ENCODE measurements around the gene CYTH2. TPM values are rescaled to one million over a fixed set of nuclear protein-coding genes. Genes with fewer than 3 reads are reported as not detected.

Gene CYTH2, protein sequence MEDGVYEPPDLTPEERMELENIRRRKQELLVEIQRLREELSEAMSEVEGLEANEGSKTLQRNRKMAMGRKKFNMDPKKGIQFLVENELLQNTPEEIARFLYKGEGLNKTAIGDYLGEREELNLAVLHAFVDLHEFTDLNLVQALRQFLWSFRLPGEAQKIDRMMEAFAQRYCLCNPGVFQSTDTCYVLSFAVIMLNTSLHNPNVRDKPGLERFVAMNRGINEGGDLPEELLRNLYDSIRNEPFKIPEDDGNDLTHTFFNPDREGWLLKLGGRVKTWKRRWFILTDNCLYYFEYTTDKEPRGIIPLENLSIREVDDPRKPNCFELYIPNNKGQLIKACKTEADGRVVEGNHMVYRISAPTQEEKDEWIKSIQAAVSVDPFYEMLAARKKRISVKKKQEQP
- 10 to 100 TPM; 44.3 to 55.1 (median 54.8) TPM for polyA plus RNA-seq
- long read RNA-seq, donor 1, full-length matches to known transcripts = 21 of 45 reads
- long read RNA-seq, donor 1, partial matches to known transcripts = 24 of 45 reads
- long read RNA-seq, donor 1, other reads (novel, unspliced or antisense) = 0 of 45 reads
- long read RNA-seq, donor 2, full-length matches to known transcripts = 5 of 5 reads
- long read RNA-seq, donor 2, partial matches to known transcripts = 0 of 5 reads
- long read RNA-seq, donor 2, other reads (novel, unspliced or antisense) = 0 of 5 reads
- long read RNA-seq, donor 3, full-length matches to known transcripts = 6 of 17 reads
- long read RNA-seq, donor 3, partial matches to known transcripts = 11 of 17 reads
- long read RNA-seq, donor 3, other reads (novel, unspliced or antisense) = 0 of 17 reads
- long read RNA-seq, donor 4 = 0 reads
- long read RNA-seq, donor 5, partial matches to known transcripts = 0 of 1 reads
- long read RNA-seq, donor 5, other reads (novel, unspliced or antisense) = 0 of 1 reads
- long read RNA-seq, donor 6, full-length matches to known transcripts = 7 of 15 reads
- long read RNA-seq, donor 6, partial matches to known transcripts = 8 of 15 reads
- long read RNA-seq, donor 6, other reads (novel, unspliced or antisense) = 0 of 15 reads
- long read RNA-seq, donor 7, full-length matches to known transcripts = 10 of 21 reads
- long read RNA-seq, donor 7, partial matches to known transcripts = 11 of 21 reads
- long read RNA-seq, donor 7, other reads (novel, unspliced or antisense) = 0 of 21 reads
- long read RNA-seq, donor 8, full-length matches to known transcripts = 3 of 3 reads
- long read RNA-seq, donor 8, partial matches to known transcripts = 0 of 3 reads
- long read RNA-seq, donor 8, other reads (novel, unspliced or antisense) = 0 of 3 reads
- long read RNA-seq, donor 9, full-length matches to known transcripts = 2 of 2 reads
- long read RNA-seq, donor 9, partial matches to known transcripts = 0 of 2 reads
- long read RNA-seq, donor 9, other reads (novel, unspliced or antisense) = 0 of 2 reads
- long read RNA-seq, donor 10, full-length matches to known transcripts = 25 of 37 reads
- long read RNA-seq, donor 10, partial matches to known transcripts = 12 of 37 reads
- long read RNA-seq, donor 10, other reads (novel, unspliced or antisense) = 0 of 37 reads

- FAIRE-seq (no peak), DNase-seq (peak; percentile 79 to 90)
- H3K4me1 ChIP-seq (ENCODE audit: control insufficient read depth in 3 of 3, insufficient read depth in 2 of 3, low read depth in 1 of 3, low read length in 2 of 3) = peaks cover 4 to 13% (median 8%) of the 10 kb centered on the region in 3 donors
- no peaks in the 10 kb centered on the region for H3K9me3 ChIP-seq (ENCODE audit: control insufficient read depth in 2 of 2, insufficient read depth in 1 of 2, low read depth in 1 of 2, low read length in 1 of 2)
- 0 to 1% (median 0%) methylated on average over 43 to 66 of the region's 66 CpGs for WGBS, 3 donors
- peaks cover 5 to 45% (median 18%) of the 10 kb centered on the region in 3 donors for H3K36me3 ChIP-seq (ENCODE audit: control insufficient read depth in 3 of 3, insufficient read depth in 2 of 3, low read depth in 1 of 3, low read length in 3 of 3)
- H3K27me3 ChIP-seq (ENCODE audit: control insufficient read depth in 3 of 3, insufficient read depth in 3 of 3, low read length in 3 of 3) = peaks cover 0 to 3% (median 0%) of the 10 kb centered on the region in 3 donors
- H3K4me3 ChIP-seq (ENCODE audit: low read depth in 1 of 3, low read length in 3 of 3) = peak within 1 kb of the TSS; percentile 81 to 90 (median 83)
- H3K27ac ChIP-seq (ENCODE audit: low read depth in 1 of 3, low read length in 2 of 3) = peak within 1 kb of the TSS; percentile 89 to 95 (median 94)
Observed at GRCh38 chr19:48469289-48469881, at the start of gene CYTH2. TSS of gene CYTH2 (plus strand) at chr19:48469369. CDS start at chr19:48469508, 139 bp downstream.

DNA sequence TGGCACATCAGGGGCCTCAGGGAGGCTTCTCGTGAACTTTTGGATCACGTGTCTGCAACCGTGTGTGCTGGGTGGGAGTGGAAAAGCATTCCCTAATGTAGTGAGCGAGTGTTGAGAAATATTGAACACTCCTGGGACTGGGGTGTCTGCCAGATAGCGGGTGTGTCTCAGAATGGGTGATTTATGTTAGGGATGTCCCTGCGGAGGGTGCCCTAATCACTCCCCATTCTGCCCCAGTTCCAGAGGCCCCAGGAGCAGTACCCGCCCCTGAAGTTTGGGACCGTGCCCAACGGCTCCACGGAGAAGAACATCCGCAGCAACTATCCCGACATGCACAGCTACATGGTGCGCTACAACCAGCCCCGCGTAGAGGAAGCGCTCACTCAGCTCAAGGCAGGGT, 47.6 kb upstream of the CYTH2 start:
- no peaks in the 10 kb centered on the region for H3K27me3 ChIP-seq (ENCODE audit: control insufficient read depth in 3 of 3, insufficient read depth in 3 of 3, low read length in 3 of 3)
- FAIRE-seq = no peak
- no peak for DNase-seq
- no peak overlapping the region for H3K27ac ChIP-seq (ENCODE audit: low read depth in 1 of 3, low read length in 2 of 3)
- WGBS, 3 donors = 52 to 72% (median 54%) methylated on average over 16 of the region's 16 CpGs
- H3K36me3 ChIP-seq (ENCODE audit: control insufficient read depth in 3 of 3, insufficient read depth in 2 of 3, low read depth in 1 of 3, low read length in 3 of 3) = no peaks in the 10 kb centered on the region
- peaks cover 0 to 8% (median 0%) of the 10 kb centered on the region in 3 donors for H3K4me1 ChIP-seq (ENCODE audit: control insufficient read depth in 3 of 3, insufficient read depth in 2 of 3, low read depth in 1 of 3, low read length in 2 of 3)
- H3K4me3 ChIP-seq (ENCODE audit: low read depth in 1 of 3, low read length in 3 of 3) = no peak overlapping the region
- no peaks in the 10 kb centered on the region for H3K9me3 ChIP-seq (ENCODE audit: control insufficient read depth in 2 of 2, insufficient read depth in 1 of 2, low read depth in 1 of 2, low read length in 1 of 2)

DNA sequence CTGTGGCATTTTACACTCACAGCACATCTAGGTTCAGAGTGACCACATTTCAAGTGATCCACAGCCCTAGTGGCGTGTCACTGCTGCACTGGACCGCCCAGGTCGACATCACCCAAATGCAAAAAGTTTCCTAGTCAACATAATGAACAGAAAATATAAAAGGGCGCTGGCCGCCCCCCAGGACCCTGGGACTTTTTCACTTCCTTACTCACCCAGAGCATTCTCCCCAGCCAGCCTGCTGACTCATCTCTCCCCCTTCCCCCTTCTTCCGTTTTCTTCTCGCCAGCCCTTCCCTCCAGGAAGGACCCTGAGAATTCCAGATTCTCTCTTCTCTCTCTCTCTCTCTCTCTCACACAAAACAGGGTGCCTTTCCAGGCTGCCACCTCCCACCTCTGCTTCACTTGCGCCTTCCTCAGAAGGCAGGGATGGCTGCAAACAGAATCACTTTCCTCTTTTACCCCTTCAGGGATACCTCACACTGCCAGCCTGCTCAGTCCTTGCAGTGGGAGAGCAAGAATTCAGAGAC, 44.4 kb upstream of the CYTH2 start:
- WGBS, 3 donors = 29 to 35% (median 30%) methylated on average over 8 of the region's 8 CpGs
- FAIRE-seq (no peak), DNase-seq (peak in 1 of 2 donors; percentile 15)
- no peaks in the 10 kb centered on the region for H3K36me3 ChIP-seq (ENCODE audit: control insufficient read depth in 3 of 3, insufficient read depth in 2 of 3, low read depth in 1 of 3, low read length in 3 of 3)
- no peak overlapping the region for H3K4me3 ChIP-seq (ENCODE audit: low read depth in 1 of 3, low read length in 3 of 3)
- no peaks in the 10 kb centered on the region for H3K4me1 ChIP-seq (ENCODE audit: control insufficient read depth in 3 of 3, insufficient read depth in 2 of 3, low read depth in 1 of 3, low read length in 2 of 3)
- peak overlapping the region in 1 of 3 donors; percentile 8 for H3K27ac ChIP-seq (ENCODE audit: low read depth in 1 of 3, low read length in 2 of 3)
- H3K27me3 ChIP-seq (ENCODE audit: control insufficient read depth in 3 of 3, insufficient read depth in 3 of 3, low read length in 3 of 3) = no peaks in the 10 kb centered on the region
- H3K9me3 ChIP-seq (ENCODE audit: control insufficient read depth in 2 of 2, insufficient read depth in 1 of 2, low read depth in 1 of 2, low read length in 1 of 2) = no peaks in the 10 kb centered on the region

GRCh38 chr19:48428670-48429069, 40.5 kb upstream of the CYTH2 start:
- WGBS, 3 donors = 83 to 97% (median 96%) methylated on average over 1 of the region's 1 CpG
- Histone ChIP-seq H3K4me3 (ENCODE audit: low read depth in 1 of 3, low read length in 3 of 3) (no peak overlapping the region), H3K36me3 (ENCODE audit: control insufficient read depth in 3 of 3, insufficient read depth in 2 of 3, low read depth in 1 of 3, low read length in 3 of 3) (no peaks in the 10 kb centered on the region), H3K27ac (ENCODE audit: low read depth in 1 of 3, low read length in 2 of 3) (no peak overlapping the region), H3K4me1 (ENCODE audit: control insufficient read depth in 3 of 3, insufficient read depth in 2 of 3, low read depth in 1 of 3, low read length in 2 of 3) (no peaks in the 10 kb centered on the region), H3K9me3 (ENCODE audit: control insufficient read depth in 2 of 2, insufficient read depth in 1 of 2, low read depth in 1 of 2, low read length in 1 of 2) (no peaks in the 10 kb centered on the region), H3K27me3 (ENCODE audit: control insufficient read depth in 3 of 3, insufficient read depth in 3 of 3, low read length in 3 of 3) (no peaks in the 10 kb centered on the region)
- FAIRE-seq (no peak), DNase-seq (no peak)

DNA sequence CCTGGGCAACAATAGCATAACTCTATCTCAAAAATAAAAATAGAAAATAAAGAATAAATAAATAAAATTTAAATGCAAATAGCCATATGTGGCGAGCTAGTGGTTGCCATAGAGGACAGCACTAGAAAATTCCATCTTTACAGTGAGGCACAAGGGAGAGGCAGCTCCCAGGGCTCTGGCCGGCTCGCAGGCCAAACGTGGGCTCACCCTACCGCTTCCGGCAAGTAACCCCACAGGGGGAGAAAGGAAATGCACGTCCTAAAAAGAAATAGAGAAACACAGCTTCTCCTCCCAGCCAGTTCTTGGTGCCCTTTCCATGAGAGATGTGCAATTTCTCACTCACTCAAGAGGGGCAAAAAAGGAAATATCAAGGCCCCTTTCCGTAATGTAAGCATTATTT, 35.8 kb upstream of the CYTH2 start:
- no peak for FAIRE-seq
- Histone ChIP-seq H3K27me3 (ENCODE audit: control insufficient read depth in 3 of 3, insufficient read depth in 3 of 3, low read length in 3 of 3) (peaks cover 0 to 9% (median 6%) of the 10 kb centered on the region in 3 donors), H3K4me1 (ENCODE audit: control insufficient read depth in 3 of 3, insufficient read depth in 2 of 3, low read depth in 1 of 3, low read length in 2 of 3) (no peaks in the 10 kb centered on the region), H3K9me3 (ENCODE audit: control insufficient read depth in 2 of 2, insufficient read depth in 1 of 2, low read depth in 1 of 2, low read length in 1 of 2) (no peaks in the 10 kb centered on the region), H3K4me3 (ENCODE audit: low read depth in 1 of 3, low read length in 3 of 3) (no peak overlapping the region), H3K27ac (ENCODE audit: low read depth in 1 of 3, low read length in 2 of 3) (no peak overlapping the region), H3K36me3 (ENCODE audit: control insufficient read depth in 3 of 3, insufficient read depth in 2 of 3, low read depth in 1 of 3, low read length in 3 of 3) (no peaks in the 10 kb centered on the region)
- 69 to 88% (median 85%) methylated on average over 8 of the region's 8 CpGs for WGBS, 3 donors
- DNase-seq = no peak

- DNase-seq (no peak), FAIRE-seq (no peak)
- Histone ChIP-seq H3K36me3 (ENCODE audit: control insufficient read depth in 3 of 3, insufficient read depth in 2 of 3, low read depth in 1 of 3, low read length in 3 of 3) (no peaks in the 10 kb centered on the region), H3K4me3 (ENCODE audit: low read depth in 1 of 3, low read length in 3 of 3) (no peak overlapping the region), H3K27ac (ENCODE audit: low read depth in 1 of 3, low read length in 2 of 3) (no peak overlapping the region), H3K27me3 (ENCODE audit: control insufficient read depth in 3 of 3, insufficient read depth in 3 of 3, low read length in 3 of 3) (peaks cover 2 to 15% (median 9%) of the 10 kb centered on the region in 3 donors), H3K9me3 (ENCODE audit: control insufficient read depth in 2 of 2, insufficient read depth in 1 of 2, low read depth in 1 of 2, low read length in 1 of 2) (no peaks in the 10 kb centered on the region), H3K4me1 (ENCODE audit: control insufficient read depth in 3 of 3, insufficient read depth in 2 of 3, low read depth in 1 of 3, low read length in 2 of 3) (no peaks in the 10 kb centered on the region)
- 82 to 86% (median 85%) methylated on average over 5 of the region's 5 CpGs for WGBS, 3 donors
Observed at GRCh38 chr19:48436586-48436985, 32.6 kb upstream of the CYTH2 start.

DNA sequence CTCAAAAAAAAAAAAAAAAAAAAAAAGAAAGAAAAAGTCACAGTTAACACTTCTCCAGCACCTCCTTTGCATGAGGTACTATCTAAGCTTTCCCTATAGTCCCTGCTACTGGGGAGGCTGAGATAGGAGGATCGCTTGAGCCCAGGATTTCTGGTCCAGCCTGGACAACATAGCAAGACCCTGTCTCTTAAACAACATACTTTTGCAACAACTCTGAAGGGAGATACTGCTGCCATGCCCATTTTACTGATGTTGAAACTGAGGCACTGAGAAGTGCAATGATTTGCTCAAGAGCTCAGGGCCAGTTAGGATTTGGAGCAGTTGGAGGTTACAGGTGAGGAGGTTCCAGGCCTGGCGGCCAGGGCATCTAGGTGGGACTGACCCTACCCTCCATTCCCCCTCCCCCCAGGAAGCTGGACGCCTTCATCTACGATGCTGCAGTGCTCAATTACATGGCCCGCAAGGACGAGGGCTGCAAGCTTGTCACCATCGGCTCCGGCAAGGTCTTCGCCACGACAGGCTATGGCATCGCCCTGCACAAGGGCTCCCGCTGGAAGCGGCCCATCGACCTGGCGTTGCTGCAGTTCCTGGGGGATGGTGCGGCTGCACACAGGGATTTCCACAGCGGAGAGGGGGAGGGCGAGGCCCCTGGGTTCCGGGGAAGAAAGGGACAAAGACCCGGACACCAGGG, 27.7 kb upstream of the CYTH2 start:
- FAIRE-seq (no peak), DNase-seq (no peak)
- WGBS, 3 donors = 93 to 95% (median 94%) methylated on average over 20 of the region's 20 CpGs
- Histone ChIP-seq H3K4me1 (ENCODE audit: control insufficient read depth in 3 of 3, insufficient read depth in 2 of 3, low read depth in 1 of 3, low read length in 2 of 3) (peaks cover 0 to 14% (median 1%) of the 10 kb centered on the region in 3 donors), H3K27me3 (ENCODE audit: control insufficient read depth in 3 of 3, insufficient read depth in 3 of 3, low read length in 3 of 3) (peaks cover 11 to 36% (median 11%) of the 10 kb centered on the region in 3 donors), H3K27ac (ENCODE audit: low read depth in 1 of 3, low read length in 2 of 3) (no peak overlapping the region), H3K4me3 (ENCODE audit: low read depth in 1 of 3, low read length in 3 of 3) (no peak overlapping the region), H3K36me3 (ENCODE audit: control insufficient read depth in 3 of 3, insufficient read depth in 2 of 3, low read depth in 1 of 3, low read length in 3 of 3) (no peaks in the 10 kb centered on the region), H3K9me3 (ENCODE audit: control insufficient read depth in 2 of 2, insufficient read depth in 1 of 2, low read depth in 1 of 2, low read length in 1 of 2) (no peaks in the 10 kb centered on the region)
